Measurements from ENCODE around the gene JTB. TPM values are rescaled to one million over a fixed set of nuclear protein-coding genes. Genes with fewer than 3 reads are reported as not detected.

JTB gene
- total RNA-seq, 2 donors from 2014 or later, result 151 to 177 TPM

GRCh38 chr1:153963850-153964331 lies 13.6 kb downstream of the JTB start:
- H3K9me3 ChIP-seq, result no peaks in the 10 kb centered on the region
- H3K36me3 ChIP-seq (replicated peaks in 1 of 2; ENCODE audit: insufficient read depth in 1 of 2, low read depth in 2 of 2), result peaks cover 0 to 4% of the 10 kb centered on the region in 2 donors
- H3K4me1 ChIP-seq, result peaks cover 65% of the 10 kb centered on the region
- peak overlapping the region; percentile 5 to 44 for H3K4me3 ChIP-seq
- peak overlapping the region; percentile 81 to 95 (median 89) for H3K27ac ChIP-seq
- DNase-seq, result peak; percentile 50 to 60 (median 55)
- intact Hi-C loops (cut with DNase I), result no loop called here
- 1 to 3% methylated on average over 21 to 22 of the region's 22 CpGs for WGBS, 2 donors
- no peak for TF ChIP-seq POLR2A (IDR thresholded peaks at IDR 0.05)
- no peak for TF ChIP-seq CTCF (IDR thresholded peaks at IDR 0.05)
- ATAC-seq, result no peak
- no peaks in the 10 kb centered on the region for H3K27me3 ChIP-seq

GRCh38 chr1:153963030-153963849 lies 14.2 kb downstream of the JTB start, which contains the start of gene SLC39A1:
Gene SLC39A1 (minus strand): TSS chr1:153963537. CDS start chr1:153962715, 822 bp downstream.
- H3K4me1 ChIP-seq, result peaks cover 61% of the 10 kb centered on the region
- no peaks in the 10 kb centered on the region for H3K27me3 ChIP-seq
- WGBS, 2 donors, result 1% methylated on average over 16 to 54 of the region's 54 CpGs
- TF ChIP-seq POLR2A (IDR thresholded peaks at IDR 0.05), result peak; percentile 25 to 82 (median 80)
- TF ChIP-seq CTCF (IDR thresholded peaks at IDR 0.05), result no peak
- peak within 1 kb of the TSS; percentile 44 to 72 for H3K4me3 ChIP-seq
- peak; percentile 99 for DNase-seq
- H3K9me3 ChIP-seq, result no peaks in the 10 kb centered on the region
- H3K27ac ChIP-seq, result peak within 1 kb of the TSS; percentile 81 to 95 (median 89)
- intact Hi-C loops (cut with DNase I), result no loop called here
- H3K36me3 ChIP-seq (replicated peaks in 1 of 2; ENCODE audit: insufficient read depth in 1 of 2, low read depth in 2 of 2), result peaks cover 0 to 4% of the 10 kb centered on the region in 2 donors
- peak; percentile 77 for ATAC-seq

- ATAC-seq, result no peak
- peaks cover 60% of the 10 kb centered on the region for H3K4me1 ChIP-seq
Measured at GRCh38 chr1:153962088-153963029, 15.1 kb downstream of the JTB start.

GRCh38 chr1:153961421-153961820 lies 16.1 kb downstream of the JTB start:
- Histone ChIP-seq H3K27ac (peak overlapping the region in 3 of 4 donors; percentile 88 to 95 (median 90)), H3K4me1 (peaks cover 63% of the 10 kb centered on the region), H3K9me3 (no peaks in the 10 kb centered on the region), H3K27me3 (no peaks in the 10 kb centered on the region), H3K4me3 (no peak overlapping the region), H3K36me3 (replicated peaks in 1 of 2; ENCODE audit: insufficient read depth in 1 of 2, low read depth in 2 of 2) (peaks cover 0 to 4% of the 10 kb centered on the region in 2 donors)
- ATAC-seq (no peak), DNase-seq (no peak)
- 77 to 86% methylated on average over 4 of the region's 4 CpGs for WGBS, 2 donors
- intact Hi-C loops (cut with DNase I), result no loop called here
- TF ChIP-seq POLR2A (IDR thresholded peaks at IDR 0.05), result no peak
- TF ChIP-seq CTCF (IDR thresholded peaks at IDR 0.05), result no peak

More at GRCh38 chr1:153962088-153963029, 15.1 kb downstream of the JTB start:
- H3K9me3 ChIP-seq, result no peaks in the 10 kb centered on the region
- intact Hi-C loops (cut with DNase I), result no loop called here
- no peaks in the 10 kb centered on the region for H3K27me3 ChIP-seq
- H3K36me3 ChIP-seq (replicated peaks in 1 of 2; ENCODE audit: insufficient read depth in 1 of 2, low read depth in 2 of 2), result peaks cover 0 to 4% of the 10 kb centered on the region in 2 donors
- peak; percentile 33 to 68 (median 55) for DNase-seq
- TF ChIP-seq CTCF (IDR thresholded peaks at IDR 0.05) (no peak), POLR2A (IDR thresholded peaks at IDR 0.05) (no peak)
- H3K27ac ChIP-seq, result peak overlapping the region; percentile 81 to 95 (median 89)
- 42 to 45% methylated on average over 14 to 16 of the region's 16 CpGs for WGBS, 2 donors
- H3K4me3 ChIP-seq, result peak overlapping the region; percentile 44 to 72
